ENCODE measurements around the gene SH3BP1.

The SH3BP1 gene

GRCh38 chr22:37616201-37617083 is 23.0 kb upstream of the SH3BP1 start:
- POLR2A ChIA-PET, result no interaction called here
- TF ChIP-seq, protein P1, sequence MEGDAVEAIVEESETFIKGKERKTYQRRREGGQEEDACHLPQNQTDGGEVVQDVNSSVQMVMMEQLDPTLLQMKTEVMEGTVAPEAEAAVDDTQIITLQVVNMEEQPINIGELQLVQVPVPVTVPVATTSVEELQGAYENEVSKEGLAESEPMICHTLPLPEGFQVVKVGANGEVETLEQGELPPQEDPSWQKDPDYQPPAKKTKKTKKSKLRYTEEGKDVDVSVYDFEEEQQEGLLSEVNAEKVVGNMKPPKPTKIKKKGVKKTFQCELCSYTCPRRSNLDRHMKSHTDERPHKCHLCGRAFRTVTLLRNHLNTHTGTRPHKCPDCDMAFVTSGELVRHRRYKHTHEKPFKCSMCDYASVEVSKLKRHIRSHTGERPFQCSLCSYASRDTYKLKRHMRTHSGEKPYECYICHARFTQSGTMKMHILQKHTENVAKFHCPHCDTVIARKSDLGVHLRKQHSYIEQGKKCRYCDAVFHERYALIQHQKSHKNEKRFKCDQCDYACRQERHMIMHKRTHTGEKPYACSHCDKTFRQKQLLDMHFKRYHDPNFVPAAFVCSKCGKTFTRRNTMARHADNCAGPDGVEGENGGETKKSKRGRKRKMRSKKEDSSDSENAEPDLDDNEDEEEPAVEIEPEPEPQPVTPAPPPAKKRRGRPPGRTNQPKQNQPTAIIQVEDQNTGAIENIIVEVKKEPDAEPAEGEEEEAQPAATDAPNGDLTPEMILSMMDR (IDR thresholded peaks at IDR 0.05; ENCODE audit: insufficient read depth, low read length, missing control alignments), result no peak
- no peak for DNase-seq (ENCODE audit: low read depth, low spot score)
- CTCF ChIA-PET, result interaction anchor here (1.8 to 29.4 kb wide), 5 partner anchors 6 to 78 kb away, joined by 9 to 454 read pairs (median 9); partner anchors contain the start of gene SH3BP1
- no peak overlapping the region for H3K4me3 ChIP-seq (ENCODE audit: low read depth, low read length)

- ChIA-PET CTCF (interaction anchor here (1.0 to 29.4 kb wide), 5 partner anchors 11 to 79 kb away, joined by 3 to 454 read pairs (median 9); partner anchors contain the start of gene SH3BP1), POLR2A (interaction anchor here (0.6 kb wide), 1 partner anchor 10 kb away, joined by 3 read pairs; no protein-coding TSS in a partner anchor)
- DNase-seq (ENCODE audit: low read depth, low spot score), result no peak
- TF ChIP-seq, protein P1 (IDR thresholded peaks at IDR 0.05; ENCODE audit: insufficient read depth, low read length, missing control alignments), result no peak
- no peak overlapping the region for H3K4me3 ChIP-seq (ENCODE audit: low read depth, low read length)
Observed at GRCh38 chr22:37617431-37617830, 22.0 kb upstream of the SH3BP1 start.

GRCh38 chr22:37618072-37618656 is 21.3 kb upstream of the SH3BP1 start:
- ChIA-PET POLR2A (interaction anchor here (0.6 kb wide), 1 partner anchor 9 kb away, joined by 3 read pairs; no protein-coding TSS in a partner anchor), CTCF (interaction anchor here (1.0 to 29.4 kb wide), 8 partner anchors 11 to 80 kb away, joined by 3 to 454 read pairs (median 6); partner anchors contain the start of genes NOL12 and SH3BP1)
- no peak overlapping the region for H3K4me3 ChIP-seq (ENCODE audit: low read depth, low read length)
- TF ChIP-seq, protein P1 (IDR thresholded peaks at IDR 0.05; ENCODE audit: insufficient read depth, low read length, missing control alignments), result no peak
- no peak for DNase-seq (ENCODE audit: low read depth, low spot score)

DNA sequence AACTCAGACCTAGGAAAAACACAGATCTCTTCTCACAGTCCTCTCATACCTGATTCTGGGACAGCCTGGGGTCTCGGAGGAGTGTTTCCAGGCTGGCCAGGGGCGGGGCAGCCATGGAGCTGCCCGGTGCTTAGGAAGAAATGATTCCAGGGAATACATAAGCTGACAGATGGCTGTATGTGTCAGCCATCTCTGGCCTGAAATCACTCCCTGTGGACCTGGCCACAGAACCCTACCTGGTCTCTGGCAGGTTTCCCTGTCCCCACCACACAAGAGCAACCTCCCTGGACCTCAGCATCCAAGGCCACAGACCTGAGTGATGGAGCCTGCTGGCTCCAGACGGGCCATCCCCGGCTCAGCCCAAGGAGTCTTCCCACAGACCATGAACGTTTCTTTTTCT is 20.8 kb upstream of the SH3BP1 start:
- ChIA-PET CTCF (interaction anchor here (1.3 to 29.4 kb wide), 6 partner anchors 12 to 74 kb away, joined by 3 to 454 read pairs (median 6); partner anchors contain the start of genes NOL12 and SH3BP1), POLR2A (no interaction called here)
- no peak overlapping the region for H3K4me3 ChIP-seq (ENCODE audit: low read depth, low read length)
- TF ChIP-seq, protein P1 (IDR thresholded peaks at IDR 0.05; ENCODE audit: insufficient read depth, low read length, missing control alignments), result no peak
- no peak for DNase-seq (ENCODE audit: low read depth, low spot score)

DNA sequence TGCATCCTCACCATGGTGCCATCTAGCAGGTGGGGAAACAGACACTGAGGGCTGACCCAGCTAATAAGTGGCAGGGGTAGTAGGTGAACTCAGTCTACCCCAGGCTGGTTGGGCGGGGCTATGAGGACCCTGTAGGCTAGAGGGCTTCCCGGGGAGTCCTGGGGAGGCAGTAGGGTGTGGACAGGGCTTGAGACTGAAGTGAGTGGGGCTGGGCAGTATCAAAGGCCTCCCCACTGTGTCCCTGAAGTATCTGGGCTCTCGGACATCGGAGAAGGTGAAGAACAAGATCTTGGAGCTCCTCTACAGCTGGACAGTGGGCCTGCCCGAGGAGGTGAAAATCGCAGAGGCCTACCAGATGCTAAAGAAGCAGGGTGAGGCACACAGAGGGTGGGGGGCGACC is 19.5 kb upstream of the SH3BP1 start:
- TF ChIP-seq, protein P1 (IDR thresholded peaks at IDR 0.05; ENCODE audit: insufficient read depth, low read length, missing control alignments), result no peak
- POLR2A ChIA-PET, result no interaction called here
- CTCF ChIA-PET, result interaction anchor here (0.8 to 29.4 kb wide), 12 partner anchors 9 to 174 kb away, joined by 3 to 454 read pairs (median 6); partner anchors contain the start of gene SH3BP1
- no peak for DNase-seq (ENCODE audit: low read depth, low spot score)
- H3K4me3 ChIP-seq (ENCODE audit: low read depth, low read length), result no peak overlapping the region

All from AG04449 (cell line).